MCF 10A (cell line): ENCODE data around the gene LSMEM2. TPM values are rescaled to one million over a fixed set of nuclear protein-coding genes. Genes with fewer than 3 reads are reported as not detected.

Experiments used
- BruUV-seq: library from RNA; stranded (reverse); fragments of 400-500 nt; replicated peaks from 2 replicates; lab custom pipeline; 2021; lab: Mats Ljungman, UMichigan
- CTCF ChIA-PET: fragments of 300-600 bp; sonication (Branson Sonifier 250); formaldehyde crosslinking; extraction: SDS; loops from one replicate; lab custom pipeline; 2021; ENCODE audit warnings: antibody characterized with exemption, inconsistent platforms; lab: Yijun Ruan, JAX
- POLR2A ChIA-PET: fragments of 300-600, 350-650 bp; sonication (Branson Sonifier 250); formaldehyde crosslinking; extraction: SDS; loops from one replicate; lab custom pipeline; 2020; ENCODE audit warnings: antibody characterized with exemption, inconsistent platforms; lab: Yijun Ruan, JAX
- DNase-seq: peaks from one replicate; pipeline ENCODE4 v3.0.0-alpha.2; 2018; ENCODE audit not compliant: unreplicated experiment
- H3K27ac Mint-ChIP-seq: one replicate; pipeline ENCODE4 v1.8.0; 2022; ENCODE audit warnings: mild to moderate bottlenecking, low read depth, mixed read lengths; ENCODE audit not compliant: unreplicated experiment
- H3K27me3 Mint-ChIP-seq: one replicate; pipeline ENCODE4 v1.8.0; 2022; ENCODE audit warnings: mixed read lengths; ENCODE audit not compliant: insufficient read depth, unreplicated experiment
- H3K36me3 Mint-ChIP-seq: one replicate; pipeline ENCODE4 v1.8.0; 2022; ENCODE audit warnings: mild to moderate bottlenecking, moderate library complexity, mixed read lengths; ENCODE audit not compliant: insufficient read depth, unreplicated experiment
- H3K4me1 Mint-ChIP-seq: one replicate; pipeline ENCODE4 v1.8.0; 2022; ENCODE audit warnings: mixed read lengths; ENCODE audit not compliant: insufficient read depth, unreplicated experiment
- H3K4me3 Mint-ChIP-seq: one replicate; pipeline ENCODE4 v1.8.0; 2022; ENCODE audit warnings: mild to moderate bottlenecking, moderate library complexity, mixed read lengths; ENCODE audit not compliant: unreplicated experiment
- H3K9me3 Mint-ChIP-seq: one replicate; pipeline ENCODE4 v1.8.0; 2022; ENCODE audit warnings: mixed read lengths; ENCODE audit not compliant: unreplicated experiment
- intact Hi-C: fragments of 100-400 bp; cut with micrococcal nuclease; formaldehyde crosslinking; loops from 2 replicates; pipeline ENCODE4 v1.14.1; 2022
- total RNA-seq: library from RNA; stranded (reverse); gene quantifications from 2 replicates; pipeline ENCODE4 v1.2.3, GENCODE V29; 2022
- TF ChIP-seq, protein P1 (sequence below): fragments of 200-600 bp; IDR thresholded peaks from one replicate; pipeline ENCODE4 v1.8.0; 2022; ENCODE audit warnings: antibody characterized with exemption, mild to moderate bottlenecking; ENCODE audit not compliant: unreplicated experiment

Gene LSMEM2
- total RNA-seq, 1 experiment from 2014 or later, result not detected

GRCh38 chr3:50263478-50264382, 15.2 kb upstream of the LSMEM2 start:
- no peak for DNase-seq
- ChIA-PET CTCF (interaction anchor here (0.6 to 2.6 kb wide), 9 partner anchors 11 to 142 kb away, joined by 3 to 11 read pairs (median 4); partner anchors contain the start of gene GNAT1), POLR2A (interaction anchor here (0.5 to 0.6 kb wide), 2 partner anchors 163 to 174 kb away, joined by 3 to 4 read pairs; no protein-coding TSS in a partner anchor)
- TF ChIP-seq, protein P1, sequence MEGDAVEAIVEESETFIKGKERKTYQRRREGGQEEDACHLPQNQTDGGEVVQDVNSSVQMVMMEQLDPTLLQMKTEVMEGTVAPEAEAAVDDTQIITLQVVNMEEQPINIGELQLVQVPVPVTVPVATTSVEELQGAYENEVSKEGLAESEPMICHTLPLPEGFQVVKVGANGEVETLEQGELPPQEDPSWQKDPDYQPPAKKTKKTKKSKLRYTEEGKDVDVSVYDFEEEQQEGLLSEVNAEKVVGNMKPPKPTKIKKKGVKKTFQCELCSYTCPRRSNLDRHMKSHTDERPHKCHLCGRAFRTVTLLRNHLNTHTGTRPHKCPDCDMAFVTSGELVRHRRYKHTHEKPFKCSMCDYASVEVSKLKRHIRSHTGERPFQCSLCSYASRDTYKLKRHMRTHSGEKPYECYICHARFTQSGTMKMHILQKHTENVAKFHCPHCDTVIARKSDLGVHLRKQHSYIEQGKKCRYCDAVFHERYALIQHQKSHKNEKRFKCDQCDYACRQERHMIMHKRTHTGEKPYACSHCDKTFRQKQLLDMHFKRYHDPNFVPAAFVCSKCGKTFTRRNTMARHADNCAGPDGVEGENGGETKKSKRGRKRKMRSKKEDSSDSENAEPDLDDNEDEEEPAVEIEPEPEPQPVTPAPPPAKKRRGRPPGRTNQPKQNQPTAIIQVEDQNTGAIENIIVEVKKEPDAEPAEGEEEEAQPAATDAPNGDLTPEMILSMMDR, result no peak
- peaks cover 11% of the 10 kb centered on the region for H3K4me1 Mint-ChIP-seq
- H3K36me3 Mint-ChIP-seq, result peaks cover 13% of the 10 kb centered on the region
- H3K9me3 Mint-ChIP-seq, result no peaks in the 10 kb centered on the region
- no peak overlapping the region for H3K4me3 Mint-ChIP-seq
- BruUV-seq, result no TSS peak
- H3K27me3 Mint-ChIP-seq, result no peaks in the 10 kb centered on the region
- no peak overlapping the region for H3K27ac Mint-ChIP-seq
- intact Hi-C loops, result no loop called here

DNA sequence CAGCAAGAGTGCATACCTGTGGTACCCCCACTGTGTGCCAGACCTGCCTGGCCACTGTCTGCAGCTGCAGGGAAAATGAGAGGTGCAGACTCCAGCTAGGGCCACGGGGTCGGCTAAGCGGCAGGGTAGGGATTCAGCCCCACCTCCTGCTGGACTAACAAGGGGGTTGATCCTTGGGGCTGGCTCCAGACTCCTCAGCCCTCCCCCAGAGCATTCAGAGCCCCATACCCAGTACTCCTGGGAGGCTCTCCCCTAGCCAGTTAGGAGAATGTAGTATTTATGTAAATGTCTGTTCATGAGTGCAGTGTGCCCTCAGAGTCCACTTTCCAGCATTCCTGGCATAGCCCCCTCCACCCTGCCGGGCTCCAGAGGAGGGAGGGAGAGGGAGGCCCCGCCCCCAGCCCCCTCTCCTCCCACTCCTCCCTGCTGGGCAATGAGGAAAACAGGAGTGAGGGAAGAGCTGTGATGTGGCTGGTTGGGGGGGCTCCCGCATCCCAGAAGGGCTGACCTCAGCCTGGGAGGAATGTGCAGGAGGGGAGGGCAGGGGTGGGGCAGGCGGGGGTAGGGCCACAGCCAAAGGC, 14.4 kb upstream of the LSMEM2 start:
- DNase-seq, result peak; percentile 37
- H3K9me3 Mint-ChIP-seq, result no peaks in the 10 kb centered on the region
- ChIA-PET CTCF (interaction anchor here (0.6 to 2.6 kb wide), 9 partner anchors 8 to 72 kb away, joined by 3 to 11 read pairs (median 4); partner anchors contain the start of gene GNAT1), POLR2A (interaction anchor here (1.5 kb wide), 1 partner anchor 18 kb away, joined by 3 read pairs; no protein-coding TSS in a partner anchor)
- H3K4me1 Mint-ChIP-seq, result peaks cover 17% of the 10 kb centered on the region
- H3K27me3 Mint-ChIP-seq, result no peaks in the 10 kb centered on the region
- no TSS peak for BruUV-seq
- TF ChIP-seq, protein P1, result no peak
- peaks cover 6% of the 10 kb centered on the region for H3K36me3 Mint-ChIP-seq
- H3K27ac Mint-ChIP-seq, result peak overlapping the region; percentile 88
- no peak overlapping the region for H3K4me3 Mint-ChIP-seq
- intact Hi-C loops, result no loop called here

DNA sequence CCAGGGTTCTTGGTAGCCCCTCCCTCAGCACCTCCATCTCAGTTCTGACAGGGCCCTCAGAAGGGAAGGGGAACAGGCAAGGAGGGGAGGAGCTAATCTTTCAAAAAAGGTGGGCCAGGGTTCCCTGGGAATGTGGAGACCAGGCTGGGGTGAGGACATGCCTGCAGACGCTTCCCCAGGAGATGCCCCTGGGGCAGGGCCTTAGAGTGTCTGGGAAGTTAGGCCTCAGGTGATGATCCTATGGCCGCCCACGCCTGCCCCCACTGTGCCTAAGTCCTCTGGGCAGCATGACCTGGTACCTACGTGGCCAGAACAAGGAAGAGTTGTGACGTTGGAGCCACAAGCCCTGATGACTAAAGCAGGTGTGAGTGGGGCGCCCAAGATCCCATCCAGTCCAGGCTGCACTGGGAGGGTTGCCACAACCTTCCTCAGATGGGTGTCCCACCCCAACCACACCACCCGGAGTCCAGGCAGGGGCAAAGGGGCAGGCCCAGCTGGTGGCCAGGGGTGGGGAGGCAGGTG, 13.9 kb upstream of the LSMEM2 start:
- intact Hi-C loops, result no loop called here
- TF ChIP-seq, protein P1, result no peak
- peak overlapping the region; percentile 88 for H3K27ac Mint-ChIP-seq
- H3K4me1 Mint-ChIP-seq, result peaks cover 23% of the 10 kb centered on the region
- ChIA-PET CTCF (interaction anchor here (0.6 to 2.6 kb wide), 7 partner anchors 8 to 73 kb away, joined by 3 to 11 read pairs (median 4); partner anchors contain the start of gene GNAT1), POLR2A (interaction anchor here (0.6 to 1.5 kb wide), 3 partner anchors 18 to 72 kb away, joined by 3 read pairs; partner anchors contain the start of gene TUSC2)
- peaks cover under 1% of the 10 kb centered on the region for H3K36me3 Mint-ChIP-seq
- H3K4me3 Mint-ChIP-seq, result no peak overlapping the region
- DNase-seq, result no peak
- no TSS peak for BruUV-seq
- H3K9me3 Mint-ChIP-seq, result no peaks in the 10 kb centered on the region
- H3K27me3 Mint-ChIP-seq, result no peaks in the 10 kb centered on the region
